ENCODE results near the gene CCN2. TPM values are rescaled to one million over a fixed set of nuclear protein-coding genes. Genes with fewer than 3 reads are reported as not detected.

Gene CCN2
- total and polyA plus RNA-seq, 2 of the 8 experiments (the other 6 are each of a cell fraction or from before 2014, with no cell fraction given) = 25.0 to 107 TPM

DNA sequence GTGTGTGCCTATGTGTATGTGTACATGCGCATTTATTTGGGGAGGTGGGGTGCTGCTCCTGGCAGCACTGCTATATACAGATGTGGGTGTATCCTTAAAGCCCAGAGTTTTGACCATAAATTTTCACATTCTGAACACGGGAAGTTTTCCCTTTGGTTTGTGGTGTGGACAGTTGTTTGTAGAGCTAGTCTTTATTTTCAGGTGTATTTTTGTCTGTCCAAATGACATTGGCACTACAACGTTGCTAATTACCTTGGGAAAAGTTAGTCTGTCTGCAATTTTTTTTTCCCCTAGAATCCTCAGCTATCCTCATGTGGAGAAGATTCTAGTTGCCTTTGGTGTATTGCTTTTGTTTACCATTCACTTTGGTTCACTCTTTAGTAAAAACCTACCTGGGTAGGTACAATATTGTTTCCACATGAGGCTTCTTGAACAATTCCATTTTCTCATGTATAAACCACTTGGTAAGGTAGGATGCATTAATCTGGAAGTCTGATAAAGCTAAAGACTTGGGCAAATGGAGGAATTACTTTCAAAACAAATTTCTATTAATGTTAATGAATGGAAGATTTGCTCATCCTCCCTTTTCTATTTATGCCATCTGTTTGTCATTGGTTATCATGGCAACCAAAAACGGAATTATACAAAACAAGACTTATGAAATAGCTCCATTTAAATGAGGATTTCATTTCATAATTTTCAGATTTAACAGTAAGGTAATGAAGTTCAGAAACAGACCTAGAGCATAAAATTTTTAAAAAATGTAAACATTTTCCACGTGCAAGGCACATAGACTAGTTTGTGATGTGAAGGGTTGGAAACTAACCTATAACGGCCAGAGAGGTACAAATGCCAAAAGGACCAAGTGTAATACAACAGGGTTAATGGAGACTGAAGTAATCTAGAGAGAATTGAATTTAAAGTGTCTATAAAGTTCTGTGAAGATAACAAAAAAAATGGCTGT lies 3.9 kb downstream of the CCN2 start (continued):
- TF ChIP-seq TAF7 (optimal IDR thresholded peaks at IDR 0.05; ENCODE audit: borderline replicate concordance, low read depth, low read length) = peak; percentile 74
- TF ChIP-seq POLR2AphosphoS5 (IDR thresholded peaks at IDR 0.05; ENCODE audit: low read depth, low read length) = peak; percentile 87
- no peak for TF ChIP-seq RNF2 (IDR thresholded peaks at IDR 0.05; ENCODE audit: borderline replicate concordance, low read depth, low read length, missing control alignments, poor library complexity, severe bottlenecking)
- no peak for TF ChIP-seq POU5F1 (IDR thresholded peaks at IDR 0.05; ENCODE audit: low read depth, low read length)
- TF ChIP-seq GABPA (IDR thresholded peaks at IDR 0.05; ENCODE audit: borderline replicate concordance, insufficient read depth, low read length) = no peak
- TF ChIP-seq ZNF274 (IDR thresholded peaks at IDR 0.05; ENCODE audit: borderline replicate concordance, extremely low read depth, low read length) = no peak
- no peak for TF ChIP-seq SP2 (IDR thresholded peaks at IDR 0.05; ENCODE audit: low read length)
- no peak for TF ChIP-seq EGR1 (IDR thresholded peaks at IDR 0.05; ENCODE audit: borderline replicate concordance, low read depth, low read length)
- TF ChIP-seq YY1 (IDR thresholded peaks at IDR 0.05; ENCODE audit: low read depth, low read length) = no peak
